ENCODE data around the gene TMEM8B.
"Not testable (repeated sequence)": the region's sequence is repeated elsewhere in the genome, so short reads cannot be mapped to it uniquely, and the experiment has no call there.

Gene TMEM8B

DNA sequence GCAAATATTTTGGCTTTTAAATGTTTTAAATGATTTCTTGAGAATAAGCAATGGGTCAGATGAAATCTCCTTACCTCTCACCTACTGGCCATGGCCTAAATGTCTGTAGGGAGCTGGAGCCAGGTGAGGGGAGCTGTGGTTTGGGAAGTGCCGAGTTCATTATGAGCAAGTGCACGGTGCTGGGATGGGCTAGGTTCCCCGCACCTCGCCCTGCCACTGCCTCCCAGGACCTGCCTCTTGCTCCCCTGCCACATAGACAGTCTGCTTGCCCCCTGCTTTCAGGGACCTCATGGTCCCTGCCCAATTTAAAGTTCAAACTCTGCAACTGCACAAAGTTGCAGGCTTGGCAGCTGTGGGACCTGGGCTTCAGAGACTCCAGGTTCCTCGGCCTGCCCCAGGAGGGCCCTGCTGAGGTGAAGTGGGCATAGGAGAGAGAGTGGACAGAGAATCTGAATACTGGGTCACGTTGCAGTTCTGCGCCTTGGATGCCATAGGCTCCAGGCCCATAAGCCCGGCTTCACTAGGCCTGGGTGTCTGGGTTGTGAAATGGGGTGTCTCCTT is 35.7 kb downstream of the TMEM8B start:
- DNase-seq (ENCODE audit: low spot score), result no peak

DNA sequence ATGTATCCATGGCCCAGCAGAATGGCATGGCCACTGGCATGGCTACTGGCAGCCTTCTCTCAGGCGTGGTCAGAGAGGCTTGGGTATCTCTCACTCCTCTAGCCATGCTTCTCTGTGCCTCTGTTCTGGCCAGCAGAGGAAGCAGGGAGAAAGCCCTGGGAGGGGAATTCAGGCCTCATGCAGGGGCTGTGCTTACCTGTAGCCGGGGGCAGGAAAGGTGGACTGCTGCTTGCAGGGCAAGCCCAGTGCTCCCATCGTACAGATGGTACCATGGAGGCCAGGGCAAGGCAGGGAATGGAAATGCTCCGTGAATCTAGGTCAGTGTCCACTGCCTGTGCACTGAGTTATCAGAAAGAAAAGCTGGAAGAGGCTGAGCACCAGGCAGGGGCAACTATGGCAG is 38.5 kb downstream of the TMEM8B start:
- no peak for DNase-seq (ENCODE audit: low spot score)

DNA sequence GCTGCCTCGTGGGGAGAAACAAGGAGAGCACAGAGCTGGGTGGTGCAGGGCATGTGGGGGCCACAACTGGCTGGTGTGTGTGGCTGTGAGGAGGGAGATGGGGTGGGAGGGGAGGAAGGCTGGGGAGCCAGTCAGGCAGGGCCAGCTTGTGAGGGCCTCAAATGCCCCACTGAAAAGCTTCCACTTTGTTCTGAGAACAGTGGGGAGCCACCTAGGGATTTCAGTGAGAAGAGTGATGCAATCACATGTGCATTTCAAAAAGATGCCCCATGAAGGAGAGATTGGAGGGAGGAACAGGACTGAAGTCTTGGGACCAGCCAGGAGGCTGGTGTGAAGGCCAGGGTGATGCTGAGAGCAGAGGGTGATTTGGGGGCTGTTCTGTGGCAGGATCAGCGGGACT is 39.9 kb downstream of the TMEM8B start:
- DNase-seq (ENCODE audit: low spot score), result no peak

DNA sequence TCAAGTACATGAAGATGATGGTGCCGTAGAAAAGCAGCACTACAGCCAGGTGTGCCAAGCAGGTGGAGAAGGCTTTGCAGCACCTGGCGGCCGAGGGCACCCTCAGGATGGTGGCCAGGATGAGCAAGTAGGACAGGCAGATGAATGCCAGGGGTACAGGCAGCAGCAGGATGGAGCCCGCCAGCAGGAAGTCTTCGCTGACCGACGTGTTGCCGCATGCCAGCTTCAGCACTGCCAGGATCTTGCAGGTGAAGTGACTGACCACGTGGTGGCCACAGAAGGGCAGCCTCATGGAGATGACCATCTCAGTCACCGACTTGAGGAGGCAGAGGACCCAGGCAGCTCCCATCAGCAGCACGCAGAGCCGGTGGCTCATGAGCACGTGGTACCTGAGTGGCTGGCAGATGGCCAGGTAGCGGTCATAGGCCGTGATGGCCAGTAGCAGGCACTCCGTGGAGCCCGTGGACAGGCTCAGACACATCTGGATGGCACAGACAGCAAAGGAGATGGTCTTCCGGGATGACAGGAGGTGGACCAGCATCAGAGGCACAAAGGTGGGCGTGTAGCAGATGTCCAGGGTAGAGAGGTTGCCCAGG is 40.7 kb downstream of the TMEM8B start:
- DNase-seq (ENCODE audit: low spot score), result no peak

DNA sequence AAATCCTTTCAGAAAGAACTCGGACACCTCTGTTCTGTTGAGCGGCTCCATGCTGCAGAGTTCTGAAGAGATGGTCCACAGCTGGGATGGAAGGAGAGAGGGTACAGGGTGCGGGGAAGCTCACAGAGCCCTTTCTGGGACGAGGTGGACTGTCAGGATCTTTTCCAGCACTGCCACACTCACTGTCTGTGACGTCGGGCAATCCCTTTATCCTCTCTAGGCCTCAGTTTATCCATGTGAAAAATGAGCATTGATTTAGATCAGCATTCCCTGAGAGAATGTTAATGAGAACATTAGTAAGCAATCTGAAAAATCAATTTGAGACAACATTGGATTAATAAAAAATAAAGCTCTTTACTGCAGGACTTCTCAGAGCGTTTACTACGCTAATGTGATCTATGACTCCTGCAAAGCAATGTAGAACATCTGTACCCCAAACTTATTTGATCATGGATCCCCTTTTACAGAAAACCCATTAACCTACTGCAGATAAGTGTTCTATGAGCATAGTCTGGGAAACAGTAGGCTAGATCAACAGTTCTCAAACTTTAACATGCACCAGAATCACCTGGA is 41.4 kb downstream of the TMEM8B start, which contains the start of gene OR13J1:
TSS of gene OR13J1 (minus strand) at position 51 of the 573 bp plus-strand sequence. CDS start at position 51, 0 bp downstream.
- no peak for DNase-seq (ENCODE audit: low spot score)

DNA sequence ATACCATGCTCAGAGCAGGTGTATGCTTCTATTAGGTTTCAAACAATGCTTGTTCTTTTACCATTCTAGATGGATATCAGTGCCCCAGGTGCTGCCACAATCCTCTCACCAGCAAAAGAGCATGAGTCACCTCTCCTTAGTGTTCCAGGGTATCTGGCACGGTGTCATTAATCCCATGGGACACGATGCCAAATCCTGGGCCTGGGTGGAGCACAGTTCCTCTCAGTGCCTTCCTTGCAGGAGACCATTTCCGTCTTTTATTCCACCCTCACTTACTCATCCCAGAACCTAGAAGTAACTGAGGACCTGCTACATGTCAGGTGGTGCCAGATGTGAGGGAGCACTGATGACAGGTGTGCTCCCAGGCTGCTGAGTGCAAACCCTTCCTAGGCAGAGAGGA is 42.5 kb downstream of the TMEM8B start:
- DNase-seq (ENCODE audit: low spot score), result no peak

DNA sequence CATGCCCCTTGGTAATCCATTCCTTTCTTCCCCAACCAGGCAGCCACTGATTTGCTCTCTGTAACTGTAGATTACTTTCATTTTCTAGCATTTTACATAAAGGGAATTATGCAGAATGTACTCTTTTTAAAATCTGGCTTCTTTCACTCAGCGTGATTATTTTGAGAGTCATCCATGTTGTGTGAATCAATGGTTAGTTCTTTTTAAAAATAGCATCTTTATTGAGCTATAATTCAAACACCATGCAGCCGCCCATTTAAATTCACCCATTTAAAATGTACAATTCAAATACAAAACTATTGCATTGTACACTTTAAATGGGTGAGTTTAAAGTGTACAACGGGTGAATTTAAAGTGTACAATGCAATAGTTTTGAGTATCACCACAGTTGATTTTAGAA is 43.5 kb downstream of the TMEM8B start:
- no peak for DNase-seq (ENCODE audit: low spot score)

DNA sequence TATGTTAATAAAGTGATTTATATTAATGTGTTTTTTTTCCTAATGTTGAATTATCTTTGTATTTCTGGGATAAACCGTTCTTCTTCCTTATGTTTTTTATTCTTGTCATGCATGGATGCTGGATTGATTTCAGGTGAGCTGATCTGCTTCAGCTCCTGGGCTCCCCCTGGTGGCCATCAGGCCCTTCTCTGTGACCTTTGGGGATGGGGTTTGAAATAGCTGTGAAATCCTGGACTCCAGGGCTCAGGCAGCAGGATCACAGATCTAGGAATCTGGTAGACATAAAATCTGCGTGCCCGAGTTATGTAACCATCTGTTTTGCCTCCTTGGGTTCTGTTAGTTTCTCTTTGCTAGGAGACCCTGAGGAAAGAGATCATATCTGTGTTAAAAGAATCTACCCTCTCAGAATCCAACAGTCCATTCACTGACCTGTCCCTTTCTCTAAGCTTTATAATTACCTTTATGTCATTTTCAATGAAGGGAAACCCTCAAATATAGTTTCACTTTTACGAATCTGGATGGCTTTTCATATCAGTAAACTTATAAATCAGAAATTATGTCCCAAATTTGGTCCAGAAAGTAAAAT is 53.3 kb downstream of the TMEM8B start:
- DNase-seq (ENCODE audit: low spot score), result peak; percentile 90

DNA sequence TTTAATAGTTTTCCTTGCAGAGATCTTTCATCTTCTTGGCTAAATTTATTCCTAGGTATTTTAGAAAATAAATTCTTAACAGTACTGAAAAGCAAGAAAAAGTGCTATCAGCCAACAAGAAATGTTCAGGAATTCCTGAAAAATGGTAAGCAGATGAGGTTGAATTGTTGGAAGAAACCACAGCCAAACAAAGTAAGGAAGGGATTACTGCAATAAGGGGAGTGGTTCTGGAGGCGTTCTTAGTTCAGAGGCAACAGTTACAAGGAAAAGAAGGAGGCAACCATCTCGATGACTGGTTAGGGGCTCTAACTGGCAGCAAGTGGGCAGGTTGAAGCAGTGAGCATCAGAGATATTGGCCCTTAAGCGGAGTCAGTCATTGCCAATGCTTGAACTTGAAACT is 54.0 kb downstream of the TMEM8B start:
- no peak for DNase-seq (ENCODE audit: low spot score)

DNA sequence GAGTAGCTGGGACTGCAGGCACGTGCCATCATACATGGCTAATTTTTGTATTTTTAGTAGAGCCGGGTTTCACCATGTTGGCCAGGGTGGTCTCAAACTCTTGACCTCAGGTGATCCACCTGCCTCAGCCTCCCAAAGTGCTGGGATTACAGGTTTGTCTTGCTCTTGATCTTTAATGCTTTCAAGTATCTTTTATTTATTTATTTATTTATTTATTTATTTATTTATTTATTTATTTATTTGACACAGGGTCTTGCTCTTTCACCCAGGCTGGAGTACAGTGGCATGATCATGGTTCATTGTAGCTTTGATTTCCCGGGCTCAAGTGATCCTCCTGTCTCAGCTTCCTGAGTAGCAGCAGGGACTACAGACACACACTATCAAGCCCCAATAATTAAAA is 55.9 kb downstream of the TMEM8B start:
- not testable (repeated sequence) for DNase-seq (ENCODE audit: low spot score)

DNA sequence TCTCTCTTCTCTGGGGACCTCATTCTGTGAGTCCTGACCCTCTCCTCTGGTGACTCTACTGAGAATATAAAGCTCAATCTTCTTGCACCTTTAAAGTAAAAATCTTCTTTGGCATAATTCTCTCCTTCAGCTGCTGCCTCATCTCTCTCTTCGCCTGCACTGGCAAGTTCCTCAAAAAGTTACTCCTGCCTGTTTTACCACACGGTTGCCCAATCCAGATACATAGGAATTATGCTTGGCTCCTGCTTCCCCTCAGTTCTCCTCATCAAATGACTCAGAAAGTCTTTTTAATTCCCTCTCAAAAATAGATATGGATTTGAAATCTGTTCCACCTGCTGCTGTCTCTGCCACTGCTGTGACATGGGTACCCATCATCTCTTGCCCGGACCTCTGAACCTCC is 62.6 kb downstream of the TMEM8B start:
- no peak for DNase-seq (ENCODE audit: low spot score)

DNA sequence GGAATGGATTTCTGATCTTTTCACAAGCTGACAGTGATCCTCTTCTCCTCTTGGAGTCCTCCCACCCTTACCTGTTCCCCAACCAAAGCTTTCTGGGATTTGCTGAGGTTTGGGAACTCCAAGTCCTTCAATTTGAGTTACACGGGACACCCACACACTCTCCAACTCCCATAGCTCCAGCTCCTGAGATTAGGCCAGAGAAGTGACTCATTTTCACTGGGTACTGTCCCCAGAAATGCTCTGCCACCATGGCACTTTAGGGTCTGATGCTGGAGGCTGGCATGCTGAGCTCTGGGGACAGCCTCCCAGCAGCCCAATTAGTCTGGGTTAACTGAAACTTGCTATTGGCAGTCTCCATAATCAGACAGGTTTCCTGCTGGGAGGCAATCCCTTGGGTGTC is 63.0 kb downstream of the TMEM8B start:
- DNase-seq (ENCODE audit: low spot score), result no peak

DNA sequence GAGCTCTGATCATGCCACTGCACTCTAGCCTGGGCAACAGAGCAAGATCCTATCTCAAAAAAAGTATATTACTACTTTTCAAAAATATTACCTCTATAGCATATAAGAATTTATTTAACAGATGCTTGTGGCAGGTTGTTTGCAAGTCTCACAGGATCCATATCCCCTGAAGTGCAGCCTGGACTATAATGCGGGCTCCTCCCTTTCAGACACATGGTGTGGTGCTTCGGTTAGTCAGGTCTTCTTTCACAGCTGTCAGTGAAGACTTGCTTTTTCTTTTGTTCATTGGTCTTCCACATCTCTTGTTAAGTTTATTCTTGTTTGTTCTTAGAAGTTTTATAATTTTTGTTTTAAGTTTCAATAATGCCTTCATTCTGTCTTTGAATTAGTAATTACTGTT is 67.5 kb downstream of the TMEM8B start:
- no peak for DNase-seq (ENCODE audit: low spot score)

DNA sequence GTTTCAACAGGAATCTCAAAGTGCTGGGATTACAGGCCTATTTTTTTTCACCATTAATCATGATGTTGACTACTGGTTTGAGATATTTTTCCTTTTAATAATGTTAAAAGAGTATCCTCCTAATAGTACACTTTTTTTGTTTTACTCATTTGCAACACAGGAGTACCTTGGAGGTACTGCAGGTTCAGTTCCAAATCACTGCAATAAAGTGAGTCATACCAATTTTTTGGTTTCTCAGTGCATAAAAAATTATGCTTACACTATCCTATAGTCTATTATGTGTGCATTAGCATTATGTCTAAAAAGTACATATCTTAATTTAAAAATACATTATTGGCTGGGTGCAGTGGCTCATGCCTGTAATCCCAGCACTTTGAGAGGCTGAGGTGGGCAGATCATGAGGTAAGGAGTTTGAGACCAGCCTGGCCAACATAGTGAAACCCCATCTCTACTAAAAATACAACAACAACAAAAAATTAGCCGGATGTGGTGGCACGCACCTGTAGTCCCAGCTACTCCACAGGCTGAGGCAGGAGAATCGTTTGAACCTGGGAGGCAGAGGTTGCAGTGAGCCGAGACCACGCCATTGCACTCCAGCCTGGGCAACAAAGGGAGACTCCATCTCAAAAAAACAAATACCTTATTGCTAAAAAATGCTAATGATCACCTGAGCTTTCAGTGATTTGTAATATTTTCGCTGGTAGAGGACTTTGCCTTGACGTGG is 68.5 kb downstream of the TMEM8B start:
- DNase-seq (ENCODE audit: low spot score), result not testable (repeated sequence)

DNA sequence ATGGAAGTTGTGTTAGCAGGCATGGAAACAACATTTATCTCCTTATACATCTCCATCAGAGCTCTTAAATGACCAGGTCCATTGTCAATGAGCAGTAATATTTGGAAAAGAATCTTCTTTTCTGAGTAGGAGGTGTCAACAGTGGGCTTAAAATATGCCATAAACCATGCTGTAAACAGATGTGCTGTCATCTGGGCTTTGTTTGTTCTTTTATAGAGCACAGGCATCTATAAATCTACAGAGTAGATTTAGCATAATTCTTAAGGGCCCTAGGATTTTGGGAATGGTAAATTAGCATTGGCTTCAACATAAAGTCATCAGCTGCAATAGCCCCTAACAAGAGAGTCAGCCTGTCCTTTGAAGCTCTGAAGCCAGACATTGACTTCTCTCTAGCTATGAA is 69.3 kb downstream of the TMEM8B start:
- no peak for DNase-seq (ENCODE audit: low spot score)

DNA sequence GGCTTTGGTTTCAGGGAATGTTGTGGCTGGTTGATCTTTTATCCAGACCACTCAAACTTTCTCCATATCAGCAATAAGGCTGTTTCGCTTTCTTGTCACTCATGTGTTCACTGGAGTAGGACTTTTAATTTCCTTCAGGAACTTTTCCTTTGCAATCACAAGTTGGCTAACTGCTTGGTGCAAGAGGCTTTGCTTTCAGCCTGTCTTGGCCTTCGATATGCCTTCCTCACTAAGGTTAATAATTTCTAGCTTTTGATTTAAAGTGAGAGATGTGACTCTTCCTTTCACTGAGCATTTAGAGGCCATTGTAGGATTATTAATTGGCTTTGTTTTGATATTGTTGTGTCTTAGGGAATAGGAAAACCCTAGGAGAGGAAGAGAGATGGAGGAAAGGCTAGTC is 70.0 kb downstream of the TMEM8B start:
- no peak for DNase-seq (ENCODE audit: low spot score)

DNA sequence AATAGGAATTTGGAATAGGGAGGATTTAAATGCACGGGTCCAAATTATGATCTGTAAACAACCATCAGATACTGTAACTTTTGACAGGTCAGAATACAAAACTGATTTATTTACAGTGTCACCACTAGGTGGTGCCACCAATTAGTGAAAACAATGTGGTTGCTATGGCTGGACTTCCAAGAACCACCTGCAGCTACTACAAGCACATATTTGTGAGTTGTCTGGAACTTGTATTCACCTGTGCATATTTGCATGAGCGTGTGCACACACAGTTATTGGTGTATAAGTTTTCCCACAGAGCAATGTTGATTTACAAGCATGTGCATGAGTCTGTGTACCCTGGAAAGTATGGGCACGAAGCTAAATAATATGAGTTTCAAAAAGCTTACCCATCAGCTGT is 74.0 kb downstream of the TMEM8B start:
- DNase-seq (ENCODE audit: low spot score), result peak; percentile 76

DNA sequence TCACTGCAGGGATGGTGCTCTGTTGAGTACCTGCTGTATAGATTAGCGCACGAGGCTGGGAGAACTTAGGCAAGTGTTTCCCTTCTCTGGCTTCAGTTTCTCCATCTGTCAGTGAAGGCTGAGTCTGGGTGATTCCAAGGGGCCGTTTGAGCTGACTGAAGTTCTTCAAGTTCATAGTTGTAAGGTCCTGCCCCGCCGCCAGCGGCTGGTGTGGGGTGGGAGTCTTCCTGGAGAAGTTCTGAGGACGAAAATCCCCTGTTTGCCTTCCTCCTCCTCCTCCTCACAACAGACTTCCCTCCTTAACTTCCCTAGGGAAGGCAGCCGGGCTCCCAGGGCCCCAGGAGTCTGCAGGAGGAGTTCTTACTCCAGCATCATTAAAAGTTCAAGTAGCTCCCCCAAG is 75.3 kb downstream of the TMEM8B start:
- DNase-seq (ENCODE audit: low spot score), result no peak

DNA sequence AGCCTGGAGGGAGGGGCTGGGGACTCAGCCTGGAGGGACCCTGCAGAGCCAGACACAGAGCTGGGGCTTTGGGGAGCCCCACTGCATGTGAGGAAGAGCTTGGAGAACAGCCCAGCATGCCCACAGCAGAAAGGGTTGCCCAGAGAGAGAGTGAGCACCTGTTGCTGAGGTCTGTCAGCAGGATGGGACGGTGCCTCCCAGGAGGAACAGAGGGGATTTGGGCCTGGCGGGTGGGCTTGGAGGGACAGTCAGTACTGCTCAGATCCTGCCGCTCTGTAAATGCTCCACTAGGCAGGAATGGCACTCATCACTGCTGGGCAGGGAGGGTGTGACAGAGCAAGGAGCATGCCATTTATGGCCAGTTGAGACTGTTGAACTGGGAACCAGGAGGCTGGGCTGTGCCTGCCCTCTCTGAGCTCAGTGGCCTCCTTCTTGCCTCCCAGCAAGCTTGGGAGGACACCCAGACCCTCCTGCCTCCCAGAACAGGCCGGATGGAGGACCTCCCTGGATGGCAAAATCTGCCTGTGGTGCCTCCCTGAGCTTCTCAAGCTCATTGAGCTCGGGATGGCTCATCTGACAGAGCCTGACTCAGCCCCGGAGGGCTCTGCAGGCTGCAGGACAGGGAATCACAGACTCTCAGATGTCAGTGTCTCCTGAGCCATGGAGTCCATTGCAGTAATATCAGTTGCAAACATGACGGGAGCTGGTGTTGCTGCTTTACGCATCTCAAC is 76.2 kb downstream of the TMEM8B start:
- no peak for DNase-seq (ENCODE audit: low spot score)

DNA sequence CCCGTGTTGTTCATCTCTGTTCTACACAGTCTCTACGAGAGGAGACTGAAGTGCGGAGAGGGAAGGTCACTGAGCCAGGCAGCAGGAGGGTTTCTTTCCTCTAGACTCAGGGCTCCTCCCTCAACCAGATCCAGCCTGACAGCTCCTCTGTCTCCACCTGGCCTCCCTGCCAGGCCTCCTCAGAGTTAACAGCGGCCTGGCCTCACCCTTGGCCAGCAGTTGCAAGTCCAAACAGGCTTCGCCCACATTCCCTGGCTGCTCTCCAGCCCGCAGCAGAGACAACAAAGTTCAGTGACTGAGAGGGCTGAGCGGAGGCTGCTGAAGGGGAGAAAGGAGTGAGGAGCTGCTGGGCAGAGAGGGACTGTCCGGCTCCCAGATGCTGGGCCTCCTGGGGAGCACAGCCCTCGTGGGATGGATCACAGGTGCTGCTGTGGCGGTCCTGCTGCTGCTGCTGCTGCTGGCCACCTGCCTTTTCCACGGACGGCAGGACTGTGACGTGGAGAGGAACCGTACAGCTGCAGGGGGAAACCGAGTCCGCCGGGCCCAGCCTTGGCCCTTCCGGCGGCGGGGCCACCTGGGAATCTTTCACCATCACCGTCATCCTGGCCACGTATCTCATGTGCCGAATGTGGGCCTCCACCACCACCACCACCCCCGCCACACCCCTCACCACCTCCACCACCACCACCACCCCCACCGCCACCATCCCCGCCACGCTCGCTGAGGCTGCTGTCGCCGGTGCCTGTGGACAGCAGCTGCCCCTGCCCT is 77.1 kb downstream of the TMEM8B start, which contains the start of gene HRCT1:
TSS of gene HRCT1 (plus strand) at position 291 of the 768 bp plus-strand sequence. CDS start at position 377, 86 bp downstream.
- DNase-seq (ENCODE audit: low spot score), result peak; percentile 88

Measured in COLO829 (cell line).